H9 (cell line): ENCODE data around the gene LBHD2. TPM values are rescaled to one million over a fixed set of nuclear protein-coding genes. Genes with fewer than 3 reads are reported as not detected.

Source experiments
- DNase-seq: peaks from one replicate; pipeline ENCODE4 v3.0.0-alpha.2; 2017
- H2AFZ ChIP-seq: one replicate; pipeline ENCODE4 v1.6.1; 2013; ENCODE audit warnings: mild to moderate bottlenecking, low read length, control low read depth, moderate library complexity
- H2AK5ac ChIP-seq: 2 replicates; pipeline ENCODE4 v1.6.1; 2013; ENCODE audit warnings: low read length, control low read depth, mixed read lengths; ENCODE audit not compliant: insufficient read length
- H2BK120ac ChIP-seq: one replicate; pipeline ENCODE4 v1.6.1; 2013; ENCODE audit warnings: low read depth, mild to moderate bottlenecking, low read length, control low read depth, inconsistent platforms; ENCODE audit not compliant: poor library complexity, severe bottlenecking
- H2BK12ac ChIP-seq: 2 replicates; pipeline ENCODE4 v1.6.1; 2013; ENCODE audit warnings: low read length, control low read depth, mixed read lengths, low read depth; ENCODE audit not compliant: insufficient read length
- H2BK15ac ChIP-seq: 2 replicates; pipeline ENCODE4 v1.6.1; 2013; ENCODE audit warnings: low read depth, low read length, control low read depth
- H2BK20ac ChIP-seq: one replicate; pipeline ENCODE4 v1.6.1; 2013; ENCODE audit warnings: low read depth, mild to moderate bottlenecking, low read length, control low read depth, inconsistent platforms; ENCODE audit not compliant: poor library complexity, severe bottlenecking
- H2BK5ac ChIP-seq: 2 replicates; pipeline ENCODE4 v1.6.1; 2013; ENCODE audit warnings: low read length, control low read depth, mixed read lengths; ENCODE audit not compliant: insufficient read length
- H3K14ac ChIP-seq: 2 replicates; pipeline ENCODE4 v1.6.1; 2013; ENCODE audit warnings: low read length, control low read depth; ENCODE audit not compliant: insufficient read depth
- H3K18ac ChIP-seq: 2 replicates; pipeline ENCODE4 v1.6.1; 2013; ENCODE audit warnings: low read depth, mild to moderate bottlenecking, mixed read lengths, low read length, control low read depth; ENCODE audit not compliant: insufficient read length
- H3K23ac ChIP-seq: 2 replicates; pipeline ENCODE4 v1.6.1; 2013; ENCODE audit warnings: low read length, control low read depth, mixed read lengths, low read depth; ENCODE audit not compliant: insufficient read length
- H3K23me2 ChIP-seq: 2 replicates; pipeline ENCODE4 v1.6.1; 2013; ENCODE audit warnings: low read depth, mild to moderate bottlenecking, mixed read lengths, low read length, control low read depth; ENCODE audit not compliant: insufficient read length, poor library complexity, severe bottlenecking
- H3K27ac ChIP-seq: 2 replicates; pipeline ENCODE4 v1.5.1; 2013; ENCODE audit warnings: low read length, control low read depth, mixed read lengths, low read depth; ENCODE audit not compliant: insufficient read length
- H3K27me3 ChIP-seq: 2 replicates; pipeline ENCODE4 v1.6.1; 2013; ENCODE audit warnings: low read length, control low read depth, inconsistent platforms; ENCODE audit not compliant: insufficient read depth
- H3K4ac ChIP-seq: 2 replicates; pipeline ENCODE4 v1.6.1; 2013; ENCODE audit warnings: low read depth, mild to moderate bottlenecking, control low read depth, inconsistent platforms, low read length, moderate library complexity
- H3K4me1 ChIP-seq: 2 replicates; pipeline ENCODE4 v1.6.1; 2013; ENCODE audit warnings: low read length, control low read depth, inconsistent platforms; ENCODE audit not compliant: insufficient read depth
- H3K4me2 ChIP-seq: 2 replicates; pipeline ENCODE4 v1.6.1; 2013; ENCODE audit warnings: low read length, control low read depth, mixed read lengths; ENCODE audit not compliant: insufficient read length, insufficient read depth
- H3K56ac ChIP-seq: 2 replicates; pipeline ENCODE4 v1.6.1; 2013; ENCODE audit warnings: low read depth, mild to moderate bottlenecking, mixed read lengths, low read length, control low read depth; ENCODE audit not compliant: insufficient read length
- H3K79me1 ChIP-seq: 2 replicates; pipeline ENCODE4 v1.6.1; 2013; ENCODE audit warnings: low read depth, mild to moderate bottlenecking, moderate library complexity, low read length, control low read depth, inconsistent platforms; ENCODE audit not compliant: insufficient read depth, poor library complexity, severe bottlenecking
- H3K79me2 ChIP-seq: 2 replicates; pipeline ENCODE4 v1.6.1; 2013; ENCODE audit warnings: low read length, control low read depth, inconsistent platforms; ENCODE audit not compliant: insufficient read depth
- H3K9ac ChIP-seq: 2 replicates; pipeline ENCODE4 v1.6.1; 2013; ENCODE audit warnings: low read length, control low read depth, mixed read lengths; ENCODE audit not compliant: insufficient read length; ENCODE audit errors: extremely low read depth
- H3K9me3 ChIP-seq: one replicate; pipeline ENCODE4 v1.6.1; 2013; ENCODE audit warnings: low read depth, low read length, inconsistent platforms; ENCODE audit not compliant: control insufficient read depth
- H3T11ph ChIP-seq: one replicate; pipeline ENCODE4 v1.6.1; 2013; ENCODE audit warnings: mild to moderate bottlenecking, low read length, control low read depth, inconsistent platforms
- H4K20me1 ChIP-seq: one replicate; pipeline ENCODE4 v1.6.1; 2013; ENCODE audit not compliant: control insufficient read depth, insufficient read length, insufficient read depth
- H4K5ac ChIP-seq: 2 replicates; pipeline ENCODE4 v1.6.1; 2013; ENCODE audit warnings: low read depth, mild to moderate bottlenecking, mixed read lengths, low read length, control low read depth; ENCODE audit not compliant: insufficient read length
- H4K8ac ChIP-seq: replicated peaks from 2 replicates; pipeline ENCODE4 v1.6.1; 2013; ENCODE audit warnings: low read length, control low read depth, mixed read lengths, low read depth; ENCODE audit not compliant: insufficient read length
- H4K91ac ChIP-seq: 2 replicates; pipeline ENCODE4 v1.6.1; 2013; ENCODE audit warnings: low read depth, mild to moderate bottlenecking, moderate library complexity, mixed read lengths, low read length, control low read depth; ENCODE audit not compliant: insufficient read length
- H3K27ac Mint-ChIP-seq, 3 experiments: 2 replicates in 2 of 3; 3 replicates in 1 of 3; pipeline ENCODE4 v1.8.0; 2020 to 2021; ENCODE audit warnings: mixed read lengths in 3 of 3, mild to moderate bottlenecking in 1 of 3, moderate library complexity in 1 of 3
- H3K27me3 Mint-ChIP-seq: 2 replicates; pipeline ENCODE4 v1.8.0; 2021; ENCODE audit warnings: low read depth, mild to moderate bottlenecking, moderate library complexity, mixed read lengths
- H3K36me3 Mint-ChIP-seq, 3 experiments: 2 replicates in 2 of 3; 3 replicates in 1 of 3; pipeline ENCODE4 v1.8.0; 2020 to 2021; ENCODE audit warnings: low read depth in 3 of 3, mixed read lengths in 3 of 3; ENCODE audit not compliant: insufficient read depth in 1 of 3
- H3K4me1 Mint-ChIP-seq, 2 experiments: 2 replicates each; pipeline ENCODE4 v1.8.0; 2020; ENCODE audit warnings: mixed read lengths in 2 of 2
- H3K4me3 Mint-ChIP-seq, 2 experiments: 2 replicates in 1 of 2; 3 replicates in 1 of 2; pipeline ENCODE4 v1.8.0; 2020 to 2021; ENCODE audit warnings: mild to moderate bottlenecking in 2 of 2, mixed read lengths in 2 of 2, moderate library complexity in 1 of 2
- H3K9me3 Mint-ChIP-seq, 2 experiments: 2 replicates in 1 of 2; 3 replicates in 1 of 2; pipeline ENCODE4 v1.8.0; 2020; ENCODE audit warnings: mild to moderate bottlenecking in 2 of 2, mixed read lengths in 2 of 2, moderate library complexity in 1 of 2
- WGBS: extraction: QIAGEN DNeasy Blood & Tissue Kit; methylation state at CpG from one replicate; pipeline ENCODE4 v1.1.7; 2013; ENCODE audit warnings: missing lambda C conversion rate, low lambda C conversion rate, mixed read lengths; ENCODE audit not compliant: insufficient read length; ENCODE audit errors: extremely low coverage; 5-methylcytosine and 5-hydroxymethylcytosine counted together
- total RNA-seq: library from RNA; stranded (reverse); gene quantifications from 2 replicates; pipeline ENCODE4 v1.2.1, GENCODE V29; 2021
- TF ChIP-seq, protein P1 (sequence below): fragments of 200-600 bp; sonication (generic); conservative IDR thresholded peaks from 3 replicates; pipeline ENCODE4 v1.8.0; 2021; ENCODE audit warnings: antibody characterized with exemption, mild to moderate bottlenecking

LBHD2 gene
- total RNA-seq, 1 experiment from 2014 or later = not detected

DNA sequence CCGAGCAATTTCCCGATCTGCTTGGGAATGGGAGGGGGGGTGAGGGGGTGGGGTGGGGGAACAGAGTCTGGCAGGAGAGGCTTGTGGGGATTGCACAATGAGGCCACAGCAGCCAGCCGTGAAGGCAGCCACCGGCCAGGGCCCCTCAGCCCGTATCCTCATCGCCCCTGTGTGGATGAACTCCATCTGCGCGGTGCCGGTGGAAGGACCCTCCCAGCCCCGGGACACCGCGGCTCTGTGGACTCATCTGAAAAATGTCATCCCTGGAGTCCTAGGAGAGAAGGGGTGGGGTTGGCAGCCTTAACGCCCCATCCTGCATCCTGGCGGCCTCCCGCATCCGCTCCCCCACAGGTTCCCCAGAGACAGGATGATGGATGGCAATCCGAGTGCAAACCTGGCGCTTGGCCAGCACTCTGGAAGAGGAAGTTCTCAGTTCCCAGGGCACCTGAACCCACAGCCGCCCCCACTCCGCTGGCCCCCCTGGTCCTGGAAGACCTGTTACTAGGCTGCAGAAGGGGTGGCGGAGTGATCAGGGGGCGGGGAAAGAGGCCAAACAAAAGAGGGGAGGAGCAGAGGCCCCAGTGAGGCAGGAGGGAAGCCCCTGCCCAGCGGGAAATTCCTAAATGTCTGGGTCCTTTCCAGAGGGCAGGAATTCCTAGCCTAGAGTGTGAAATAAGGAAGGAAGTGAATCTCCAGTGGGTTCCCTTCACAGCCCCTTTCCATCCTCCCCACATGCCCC is 38.0 kb downstream of the LBHD2 start:
- no peaks in the 10 kb centered on the region for H3K23me2 ChIP-seq
- no peaks in the 10 kb centered on the region for H3K79me2 ChIP-seq
- H3T11ph ChIP-seq = no peak overlapping the region
- H2BK20ac ChIP-seq = no peak overlapping the region
- peaks cover 5% of the 10 kb centered on the region for H4K20me1 ChIP-seq
- H3K9ac ChIP-seq = no peak overlapping the region
- H3K79me1 ChIP-seq = no peaks in the 10 kb centered on the region
- no peaks in the 10 kb centered on the region for H3K27me3 ChIP-seq
- H3K4ac ChIP-seq = no peak overlapping the region
- no peak overlapping the region for H2AK5ac ChIP-seq
- no peak overlapping the region for H4K5ac ChIP-seq
- Mint-ChIP-seq H3K4me1 (peaks cover 17 to 22% of the 10 kb centered on the region in 2 experiments), H3K36me3 (peaks cover 0 to 3% (median 0%) of the 10 kb centered on the region in 3 experiments; a peak in 2 of 7 replicates), H3K27ac (no peak overlapping the region), H3K9me3 (no peaks in the 10 kb centered on the region), H3K27me3 (peaks cover 28% of the 10 kb centered on the region), H3K4me3 (peak overlapping the region; percentile 51 to 67)
- H3K4me2 ChIP-seq = peak overlapping the region; percentile 5
- no peak overlapping the region for H2BK15ac ChIP-seq
- no peak overlapping the region for H3K23ac ChIP-seq
- no peak overlapping the region for H3K18ac ChIP-seq
- peak; percentile 83 for DNase-seq
- no peaks in the 10 kb centered on the region for H3K9me3 ChIP-seq
- H3K56ac ChIP-seq = no peak overlapping the region
- no peak overlapping the region for H2BK5ac ChIP-seq
- no peak overlapping the region for H2BK120ac ChIP-seq
- TF ChIP-seq, protein P1, sequence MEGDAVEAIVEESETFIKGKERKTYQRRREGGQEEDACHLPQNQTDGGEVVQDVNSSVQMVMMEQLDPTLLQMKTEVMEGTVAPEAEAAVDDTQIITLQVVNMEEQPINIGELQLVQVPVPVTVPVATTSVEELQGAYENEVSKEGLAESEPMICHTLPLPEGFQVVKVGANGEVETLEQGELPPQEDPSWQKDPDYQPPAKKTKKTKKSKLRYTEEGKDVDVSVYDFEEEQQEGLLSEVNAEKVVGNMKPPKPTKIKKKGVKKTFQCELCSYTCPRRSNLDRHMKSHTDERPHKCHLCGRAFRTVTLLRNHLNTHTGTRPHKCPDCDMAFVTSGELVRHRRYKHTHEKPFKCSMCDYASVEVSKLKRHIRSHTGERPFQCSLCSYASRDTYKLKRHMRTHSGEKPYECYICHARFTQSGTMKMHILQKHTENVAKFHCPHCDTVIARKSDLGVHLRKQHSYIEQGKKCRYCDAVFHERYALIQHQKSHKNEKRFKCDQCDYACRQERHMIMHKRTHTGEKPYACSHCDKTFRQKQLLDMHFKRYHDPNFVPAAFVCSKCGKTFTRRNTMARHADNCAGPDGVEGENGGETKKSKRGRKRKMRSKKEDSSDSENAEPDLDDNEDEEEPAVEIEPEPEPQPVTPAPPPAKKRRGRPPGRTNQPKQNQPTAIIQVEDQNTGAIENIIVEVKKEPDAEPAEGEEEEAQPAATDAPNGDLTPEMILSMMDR = no peak
- no CpG with 5 or more reads among the region's 23 CpGs for WGBS
- H4K8ac ChIP-seq = no peak overlapping the region
- H2BK12ac ChIP-seq = no peak overlapping the region
- H3K27ac ChIP-seq = no peak overlapping the region
- H3K4me1 ChIP-seq = peaks cover 4% of the 10 kb centered on the region; the same call in 1 of the 2 replicates
- H3K14ac ChIP-seq = no peak overlapping the region
- H2AFZ ChIP-seq = no peak overlapping the region
- H4K91ac ChIP-seq = no peak overlapping the region
